Fibroblast of the aortic adventitia (primary cell): ENCODE measurements around the gene IL16. TPM values are rescaled to one million over a fixed set of nuclear protein-coding genes. Genes with fewer than 3 reads are reported as not detected.

Experiments used
- DNase-seq: peaks from one replicate; pipeline ENCODE4 v3.0.0-alpha.2; 2010; ENCODE audit warnings: low read depth
- H3K4me3 ChIP-seq: 2 replicates; pipeline ENCODE4 v1.5.1; 2011; ENCODE audit warnings: low read depth, mild to moderate bottlenecking, control low read depth, low read length, moderate library complexity
- CTCF ChIP-seq: IDR thresholded peaks from 2 replicates; pipeline ENCODE4 v1.5.1; 2011; ENCODE audit warnings: mild to moderate bottlenecking, low read length, control low read depth, inconsistent platforms; ENCODE audit not compliant: insufficient read depth
- total RNA-seq: library from RNA; depleted of rRNA; stranded (reverse); fragments of >200 nt; gene quantifications from 2 replicates; pipeline ENCODE4 v1.2.3, GENCODE V29; 2012; ENCODE audit warnings: low replicate concordance

IL16 gene
- total RNA-seq, 1 donor: 1.4 TPM

DNA sequence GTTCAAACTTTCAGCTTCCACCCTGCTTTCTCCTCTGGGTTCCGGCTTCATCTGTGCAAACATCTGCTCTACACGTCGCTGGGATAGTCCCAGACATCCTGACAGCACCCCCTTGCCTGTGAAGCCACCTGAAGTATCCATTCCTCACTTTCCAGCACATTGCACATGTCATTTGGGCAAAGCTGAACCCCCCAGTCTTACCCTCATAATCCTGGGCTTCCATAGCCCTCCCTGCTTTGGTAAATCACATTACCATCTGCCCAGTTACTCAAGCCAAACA, 84.7 kb downstream of the IL16 start:
- no peak for TF ChIP-seq CTCF
- no peak overlapping the region for H3K4me3 ChIP-seq
- DNase-seq: no peak

- no peak for TF ChIP-seq CTCF
- DNase-seq: no peak
- H3K4me3 ChIP-seq: no peak overlapping the region
Observed at GRCh38 chr15:81281766-81282605, 85.3 kb downstream of the IL16 start.

GRCh38 chr15:81282606-81282895, 85.9 kb downstream of the IL16 start:
- no peak for DNase-seq
- no peak for TF ChIP-seq CTCF

DNA sequence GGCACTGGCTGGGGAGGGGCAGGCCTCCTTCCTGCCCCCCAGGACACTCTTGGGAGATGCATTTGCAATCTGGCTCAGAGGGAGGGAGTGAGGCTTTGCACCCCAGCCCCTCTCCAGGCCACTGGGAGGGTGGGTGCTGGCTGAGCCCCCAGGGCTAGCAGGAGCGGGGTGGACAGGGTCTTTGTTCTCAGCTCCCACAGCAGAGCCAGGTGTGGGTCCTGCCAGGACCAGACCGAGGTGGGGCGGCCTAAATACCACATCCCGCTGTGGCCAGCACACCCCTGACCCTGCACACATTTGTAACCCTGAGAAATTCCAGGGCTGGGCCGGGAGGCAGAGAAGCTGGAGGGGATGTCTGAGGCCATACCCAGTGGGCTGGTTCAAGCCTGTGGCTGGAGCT, 86.2 kb downstream of the IL16 start:
- DNase-seq: no peak
- TF ChIP-seq CTCF: no peak
- H3K4me3 ChIP-seq: no peak overlapping the region

More at GRCh38 chr15:81282606-81282895, 85.9 kb downstream of the IL16 start:
- no peak overlapping the region for H3K4me3 ChIP-seq

DNA sequence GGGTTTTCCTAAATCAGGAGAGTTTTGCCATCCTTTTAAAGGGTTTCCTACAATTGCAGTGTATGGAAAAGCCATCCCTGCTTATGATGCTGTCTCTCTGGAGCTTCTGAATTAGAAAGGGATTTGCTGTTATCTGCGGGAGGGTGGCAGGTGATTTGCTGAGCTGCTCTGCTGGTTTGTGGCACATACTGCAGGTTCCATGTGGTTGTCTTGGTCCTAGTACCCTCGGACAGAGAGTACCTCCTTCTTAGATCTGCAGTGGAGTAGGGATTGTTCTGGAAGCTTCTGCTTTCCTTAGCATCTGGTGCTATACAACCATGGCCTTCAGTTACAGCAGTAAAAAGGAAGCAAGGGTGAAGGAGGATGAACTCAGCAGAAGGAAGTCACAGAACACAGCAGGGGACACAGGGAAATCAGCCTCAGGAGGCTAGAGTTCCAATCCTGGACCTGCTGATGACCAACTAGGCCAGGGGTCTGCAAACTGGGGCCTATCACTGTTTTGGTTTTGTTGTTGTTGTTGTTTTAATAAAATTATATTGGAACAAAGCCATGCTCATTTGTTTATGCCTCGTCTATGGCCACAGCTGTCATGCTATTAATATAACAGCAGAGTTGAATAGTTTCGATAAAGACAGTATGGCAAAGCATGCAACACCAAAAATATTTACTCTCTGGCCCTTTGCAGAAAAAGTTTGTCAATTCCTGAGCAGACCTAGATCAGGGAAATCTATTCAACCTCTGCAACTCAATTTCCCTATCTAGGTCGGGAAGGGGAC, 87.8 kb downstream of the IL16 start:
- no peak for TF ChIP-seq CTCF

DNA sequence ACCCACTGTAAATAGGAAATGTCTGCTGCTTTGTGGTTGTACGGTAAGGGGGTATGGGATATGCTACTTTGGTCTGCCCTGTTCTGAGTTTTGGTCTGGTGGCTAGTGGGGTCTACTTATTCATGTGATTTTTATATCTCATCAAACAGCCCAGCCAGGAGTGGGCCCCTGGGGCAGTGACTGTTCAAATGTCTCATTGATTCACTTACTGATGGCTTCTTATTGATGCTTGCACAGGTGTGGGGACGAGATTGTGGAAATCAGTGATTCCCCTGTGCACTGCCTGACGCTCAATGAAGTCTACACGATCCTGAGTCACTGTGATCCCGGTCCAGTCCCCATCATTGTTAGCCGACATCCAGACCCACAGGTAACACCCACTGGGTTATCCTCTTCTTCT, 88.8 kb downstream of the IL16 start:
- H3K4me3 ChIP-seq: no peak overlapping the region
- TF ChIP-seq CTCF: no peak
- no peak for DNase-seq

More for the DNA sequence above, 87.8 kb downstream of the IL16 start:
- no peak for DNase-seq
- no peak overlapping the region for H3K4me3 ChIP-seq
